Colonic mucosa (tissue), 4 donors: Measurements from ENCODE around the gene AGBL1. TPM values are rescaled to one million over a fixed set of nuclear protein-coding genes. Genes with fewer than 3 reads are reported as not detected.

Experiments
- DNase-seq: peaks from one replicate; pipeline ENCODE4 v3.0.0-alpha.2; 2020
- H3K27ac ChIP-seq: fragments of 200-600 bp; one replicate; pipeline ENCODE4 v1.8.0; 2021
- H3K27me3 ChIP-seq: fragments of 200-600 bp; one replicate; pipeline ENCODE4 v1.8.0; 2021
- H3K36me3 ChIP-seq: fragments of 200-600 bp; one replicate; pipeline ENCODE4 v1.8.0; 2021
- H3K4me1 ChIP-seq: fragments of 200-600 bp; one replicate; pipeline ENCODE4 v1.8.0; 2021; ENCODE audit warnings: mild to moderate bottlenecking
- H3K4me3 ChIP-seq: fragments of 200-600 bp; one replicate; pipeline ENCODE4 v1.8.0; 2021
- H3K9ac ChIP-seq, 2 donors: one replicate each; pipeline ENCODE4 v1.7.0; 2013; ENCODE audit warnings: control low read depth in 2 of 2, low read depth in 2 of 2, low read length in 2 of 2
- H3K9me3 ChIP-seq: fragments of 200-600 bp; one replicate; pipeline ENCODE4 v1.8.0; 2021
- intact Hi-C: fragments of 100-400 bp; cut with DNase I; formaldehyde crosslinking; loops from one replicate; pipeline ENCODE4 v1.14.1; 2022
- total RNA-seq, 2 donors: library from RNA; stranded (reverse); fragmentation: NEBNext Ultra II Directional in 1 of 2; extraction: Animal tissue kit (Norgen Biotek cat#: 25700) in 1 of 2; gene quantifications; one replicate each; pipeline ENCODE4 v1.2.1, GENCODE V29; 2021
- TF ChIP-seq, protein P1 (sequence below): fragments of 200-600 bp; IDR thresholded peaks from one replicate; pipeline ENCODE4 v1.8.0; 2022; ENCODE audit warnings: antibody characterized with exemption, mild to moderate bottlenecking
- donor health status: healthy.
- donor health status: DM: no; HTN: no; CAD: no.
- donor health status: DM: no; HTN: no; CAD: no.

The AGBL1 gene
- total RNA-seq, 2 donors from 2014 or later = 0.10 to 0.24 TPM

DNA sequence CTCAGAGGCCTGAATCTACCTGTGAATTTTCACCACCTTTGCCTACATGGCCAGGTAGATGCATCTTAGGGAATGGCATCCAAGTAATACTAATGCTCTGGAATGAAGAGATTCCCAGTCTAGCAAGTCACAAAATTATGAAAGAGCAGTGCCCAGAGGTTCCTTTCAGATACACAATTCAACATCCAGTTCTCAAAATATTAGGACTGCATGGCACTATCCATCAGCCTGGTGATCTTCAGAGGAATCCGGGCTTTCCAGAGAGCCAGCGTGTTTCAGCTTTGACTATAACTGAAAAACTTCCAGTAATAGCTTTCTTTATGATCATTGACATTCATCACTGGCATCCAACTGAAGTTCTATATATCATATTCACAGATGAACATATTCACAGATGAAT lies 849.8 kb downstream of the AGBL1 start:
- Histone ChIP-seq H3K9me3 (no peaks in the 10 kb centered on the region), H3K36me3 (no peaks in the 10 kb centered on the region), H3K4me3 (no peak overlapping the region), H3K4me1 (no peaks in the 10 kb centered on the region), H3K27me3 (no peaks in the 10 kb centered on the region), H3K27ac (no peak overlapping the region), H3K9ac (no peak overlapping the region)
- intact Hi-C loops = no loop called here
- no peak for DNase-seq
- TF ChIP-seq, protein P1, sequence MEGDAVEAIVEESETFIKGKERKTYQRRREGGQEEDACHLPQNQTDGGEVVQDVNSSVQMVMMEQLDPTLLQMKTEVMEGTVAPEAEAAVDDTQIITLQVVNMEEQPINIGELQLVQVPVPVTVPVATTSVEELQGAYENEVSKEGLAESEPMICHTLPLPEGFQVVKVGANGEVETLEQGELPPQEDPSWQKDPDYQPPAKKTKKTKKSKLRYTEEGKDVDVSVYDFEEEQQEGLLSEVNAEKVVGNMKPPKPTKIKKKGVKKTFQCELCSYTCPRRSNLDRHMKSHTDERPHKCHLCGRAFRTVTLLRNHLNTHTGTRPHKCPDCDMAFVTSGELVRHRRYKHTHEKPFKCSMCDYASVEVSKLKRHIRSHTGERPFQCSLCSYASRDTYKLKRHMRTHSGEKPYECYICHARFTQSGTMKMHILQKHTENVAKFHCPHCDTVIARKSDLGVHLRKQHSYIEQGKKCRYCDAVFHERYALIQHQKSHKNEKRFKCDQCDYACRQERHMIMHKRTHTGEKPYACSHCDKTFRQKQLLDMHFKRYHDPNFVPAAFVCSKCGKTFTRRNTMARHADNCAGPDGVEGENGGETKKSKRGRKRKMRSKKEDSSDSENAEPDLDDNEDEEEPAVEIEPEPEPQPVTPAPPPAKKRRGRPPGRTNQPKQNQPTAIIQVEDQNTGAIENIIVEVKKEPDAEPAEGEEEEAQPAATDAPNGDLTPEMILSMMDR = no peak

DNA sequence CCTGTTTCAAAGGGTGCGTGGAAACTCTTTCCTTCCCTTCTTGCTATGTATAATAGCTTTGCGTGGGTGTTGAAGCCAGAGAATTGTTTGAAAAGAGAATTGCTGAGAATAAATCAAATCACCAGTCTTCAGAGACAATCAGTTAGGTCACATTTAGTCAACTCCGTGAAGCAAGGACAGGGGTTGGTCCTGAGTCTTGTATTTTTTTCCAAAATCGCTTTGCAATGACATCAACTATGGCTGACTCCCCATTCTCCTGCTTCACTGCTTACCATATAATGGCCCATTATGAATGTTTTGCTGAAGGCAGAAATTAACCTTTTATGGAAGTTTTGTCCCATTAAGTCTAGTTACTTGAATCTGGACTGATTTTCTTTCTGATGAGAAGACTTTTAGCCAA lies 852.8 kb downstream of the AGBL1 start:
- Histone ChIP-seq H3K9me3 (no peaks in the 10 kb centered on the region), H3K9ac (no peak overlapping the region), H3K4me1 (no peaks in the 10 kb centered on the region), H3K36me3 (no peaks in the 10 kb centered on the region), H3K4me3 (no peak overlapping the region), H3K27ac (no peak overlapping the region), H3K27me3 (no peaks in the 10 kb centered on the region)
- intact Hi-C loops = no loop called here
- TF ChIP-seq, protein P1 = no peak
- DNase-seq = no peak

DNA sequence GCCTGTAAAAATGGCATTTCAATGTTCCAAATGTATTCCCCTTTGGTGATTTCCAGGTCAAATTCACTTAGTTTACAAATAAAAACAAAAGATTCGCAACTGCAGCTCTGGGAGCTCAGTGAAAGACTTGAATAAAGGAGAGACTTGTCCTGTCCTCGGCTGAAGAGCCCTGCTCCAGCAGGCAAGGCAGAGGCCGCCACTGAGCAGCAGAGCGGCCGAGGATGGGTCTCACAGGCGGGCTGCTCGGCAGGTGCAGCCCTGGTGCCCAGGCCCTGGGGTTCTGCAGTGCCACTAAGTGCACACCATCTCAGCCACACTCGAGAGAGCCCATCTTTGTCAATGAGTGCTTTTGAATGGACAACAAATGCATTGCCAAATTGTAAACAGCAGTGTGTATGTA lies 856.2 kb downstream of the AGBL1 start:
- TF ChIP-seq, protein P1 = no peak
- Histone ChIP-seq H3K36me3 (no peaks in the 10 kb centered on the region), H3K9ac (no peak overlapping the region), H3K27ac (no peak overlapping the region), H3K27me3 (no peaks in the 10 kb centered on the region), H3K4me1 (no peaks in the 10 kb centered on the region), H3K4me3 (no peak overlapping the region), H3K9me3 (no peaks in the 10 kb centered on the region)
- intact Hi-C loops = no loop called here
- DNase-seq = no peak

DNA sequence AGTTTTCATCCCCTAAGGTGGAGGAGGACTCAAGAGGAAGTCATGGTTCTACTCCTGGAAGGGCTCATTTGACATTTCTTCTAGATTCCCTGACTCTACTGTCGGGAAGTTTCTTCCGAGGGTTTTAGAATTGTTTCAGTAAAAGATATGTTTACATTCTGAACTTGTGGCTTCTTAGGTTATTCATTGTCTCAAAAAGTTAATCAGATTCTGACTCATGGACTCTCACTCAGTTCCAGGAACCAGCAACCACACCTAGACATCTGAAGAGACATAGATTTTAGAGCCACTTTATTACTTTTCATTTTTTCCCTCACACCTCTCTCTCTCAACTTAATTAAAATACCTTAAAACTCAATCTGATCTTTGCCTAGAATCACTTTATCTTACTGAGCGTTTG lies 862.6 kb downstream of the AGBL1 start:
- no peaks in the 10 kb centered on the region for H3K36me3 ChIP-seq
- H3K27ac ChIP-seq = no peak overlapping the region
- no peaks in the 10 kb centered on the region for H3K9me3 ChIP-seq
- H3K27me3 ChIP-seq = no peaks in the 10 kb centered on the region
- intact Hi-C loops = no loop called here
- H3K9ac ChIP-seq = no peak overlapping the region
- TF ChIP-seq, protein P1 = no peak
- H3K4me1 ChIP-seq = no peaks in the 10 kb centered on the region
- no peak overlapping the region for H3K4me3 ChIP-seq
- DNase-seq = no peak

DNA sequence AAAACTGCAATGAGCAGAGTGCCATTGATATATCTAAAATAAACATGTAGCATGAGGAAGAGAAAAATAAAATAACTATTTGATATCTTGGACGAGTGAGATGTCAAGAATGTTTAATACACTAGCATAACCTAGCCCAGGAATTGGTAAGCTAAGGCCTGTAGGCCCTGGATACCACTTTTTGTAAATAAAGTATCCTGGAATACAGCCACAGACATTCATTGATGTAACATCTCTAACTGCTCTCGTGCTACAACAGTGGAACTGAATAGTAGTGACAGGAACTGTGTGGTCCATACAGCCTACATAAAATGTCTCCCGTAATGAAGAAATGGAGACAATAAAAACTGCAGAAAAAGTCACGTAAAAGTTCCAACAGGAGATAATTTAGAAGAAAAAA lies 869.0 kb downstream of the AGBL1 start:
- TF ChIP-seq, protein P1 = no peak
- Histone ChIP-seq H3K4me1 (no peaks in the 10 kb centered on the region), H3K36me3 (no peaks in the 10 kb centered on the region), H3K27ac (no peak overlapping the region), H3K4me3 (no peak overlapping the region), H3K27me3 (no peaks in the 10 kb centered on the region), H3K9ac (no peak overlapping the region), H3K9me3 (no peaks in the 10 kb centered on the region)
- no peak for DNase-seq
- intact Hi-C loops = no loop called here

DNA sequence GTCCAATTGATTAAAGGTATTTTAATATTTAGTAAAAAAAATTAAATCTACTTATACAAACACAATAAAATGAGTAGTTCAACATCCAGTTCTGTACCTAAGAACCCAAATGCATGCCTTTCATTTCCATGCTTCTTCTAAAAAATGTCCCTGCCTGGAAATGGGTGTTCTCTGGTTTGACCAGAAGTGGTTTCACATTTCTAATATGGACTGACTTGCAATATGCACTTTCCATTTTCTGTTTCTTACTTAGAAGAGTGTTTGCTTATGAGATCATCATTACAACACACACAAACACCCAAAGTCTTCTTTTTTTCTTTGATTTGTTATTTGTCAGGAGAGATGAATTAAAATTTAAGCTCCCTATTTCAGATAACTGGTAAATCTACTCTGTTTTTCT lies 879.6 kb downstream of the AGBL1 start:
- no peak overlapping the region for H3K4me3 ChIP-seq
- H3K27me3 ChIP-seq = no peaks in the 10 kb centered on the region
- TF ChIP-seq, protein P1 = no peak
- intact Hi-C loops = no loop called here
- no peaks in the 10 kb centered on the region for H3K4me1 ChIP-seq
- H3K36me3 ChIP-seq = no peaks in the 10 kb centered on the region
- no peak overlapping the region for H3K27ac ChIP-seq
- no peak for DNase-seq
- H3K9me3 ChIP-seq = no peaks in the 10 kb centered on the region
- no peak overlapping the region for H3K9ac ChIP-seq
